Kidney tubule cell (primary cell): ENCODE measurements around the gene KMT2B.
"Not testable (repeated sequence)": the region's sequence is repeated elsewhere in the genome, so short reads cannot be mapped to it uniquely, and the experiment has no call there.

Experiments used
- DNase-seq: peaks from one replicate; pipeline ENCODE4 v3.0.0-alpha.2; 2018; ENCODE audit warnings: low spot score

Gene KMT2B

DNA sequence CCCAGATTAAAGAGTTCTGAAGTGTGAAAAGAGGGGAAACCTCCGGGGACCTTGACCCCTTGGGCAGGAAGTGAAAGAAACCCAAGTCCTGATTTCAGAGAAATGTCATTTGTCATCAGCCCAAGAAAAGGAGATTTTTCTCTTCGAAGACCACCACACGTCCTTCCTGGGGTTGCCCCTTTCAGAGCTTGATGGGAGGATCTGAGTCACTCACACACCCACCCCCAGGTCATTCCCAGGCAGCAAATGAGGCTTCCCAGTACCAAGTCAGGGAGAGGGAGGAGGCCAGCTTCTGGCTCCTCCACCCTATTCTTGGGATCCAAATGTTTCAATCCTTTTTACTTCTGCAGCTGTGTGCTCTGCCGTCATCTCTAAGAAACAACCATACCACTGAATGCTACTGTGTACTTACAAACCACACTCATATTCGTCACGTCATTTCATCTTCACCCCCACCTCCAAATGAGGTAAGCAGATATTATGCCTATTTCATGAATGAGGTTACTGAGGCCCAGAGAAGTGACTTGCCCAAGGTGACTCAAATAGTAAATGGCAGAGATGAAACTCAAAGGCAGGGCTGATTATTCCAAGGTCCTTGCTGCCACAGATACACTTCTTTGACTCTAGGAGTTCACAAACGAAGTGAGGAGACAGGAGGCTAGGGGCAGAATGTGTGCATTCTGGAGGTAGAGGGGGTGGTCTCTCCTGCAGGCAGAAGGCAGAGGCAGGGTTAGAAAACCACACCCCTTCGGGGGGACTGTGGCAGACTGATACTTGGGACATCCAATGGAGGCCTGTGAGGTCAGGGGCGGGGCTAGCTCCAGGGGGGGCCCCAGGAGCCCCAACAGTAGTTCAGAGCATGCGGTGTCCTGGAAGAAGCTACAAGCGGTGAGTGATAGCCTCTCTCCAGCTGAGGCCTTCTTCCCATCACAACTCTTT is 5.0 kb upstream of the KMT2B start:
- DNase-seq = no peak

DNA sequence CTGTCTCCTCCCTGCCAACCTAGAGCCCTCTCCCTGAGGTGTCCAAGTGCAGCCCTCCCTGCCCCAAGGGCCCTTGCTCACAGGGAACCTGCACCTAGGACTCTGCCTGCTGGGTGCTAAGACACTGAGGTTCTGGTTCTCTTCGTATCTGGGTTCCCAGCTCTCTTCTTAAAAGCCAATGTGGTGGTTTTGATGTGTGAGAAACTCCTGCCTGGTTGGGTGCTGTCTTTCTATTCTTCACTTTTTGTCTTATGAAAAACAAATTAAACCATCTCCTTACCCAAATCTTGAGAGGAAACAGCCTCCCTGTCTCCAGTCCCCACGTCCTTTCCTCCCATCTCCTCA is 4.3 kb upstream of the KMT2B start:
- DNase-seq = no peak

DNA sequence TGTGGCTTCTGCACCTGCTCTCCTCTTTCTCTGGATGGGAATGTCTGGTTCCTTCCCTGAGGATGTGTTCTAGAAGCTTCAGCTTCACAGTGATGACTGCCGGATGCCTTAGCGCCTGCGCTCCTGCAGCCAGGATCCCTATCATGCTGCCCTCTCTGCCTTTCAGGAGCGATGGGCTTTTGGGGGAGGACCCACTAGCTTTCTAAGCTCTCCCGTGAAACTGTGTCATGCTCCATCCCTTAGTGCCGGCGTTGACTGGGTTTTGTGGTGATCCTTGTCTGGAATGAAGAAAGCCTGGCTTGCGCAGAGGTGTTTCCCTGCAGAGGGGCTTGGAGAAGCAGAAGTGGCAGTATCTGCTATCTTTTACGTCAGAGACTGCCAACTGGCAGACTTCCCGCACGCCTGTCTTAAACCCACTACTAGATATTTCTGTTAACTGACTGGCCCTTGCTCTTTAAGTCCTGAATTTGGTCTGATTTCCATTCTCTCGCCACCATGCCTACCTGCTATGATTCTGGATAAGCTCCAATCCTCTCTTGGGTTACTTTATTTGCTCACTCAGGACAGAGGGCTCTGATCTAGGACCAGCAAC is 3.8 kb upstream of the KMT2B start:
- no peak for DNase-seq

DNA sequence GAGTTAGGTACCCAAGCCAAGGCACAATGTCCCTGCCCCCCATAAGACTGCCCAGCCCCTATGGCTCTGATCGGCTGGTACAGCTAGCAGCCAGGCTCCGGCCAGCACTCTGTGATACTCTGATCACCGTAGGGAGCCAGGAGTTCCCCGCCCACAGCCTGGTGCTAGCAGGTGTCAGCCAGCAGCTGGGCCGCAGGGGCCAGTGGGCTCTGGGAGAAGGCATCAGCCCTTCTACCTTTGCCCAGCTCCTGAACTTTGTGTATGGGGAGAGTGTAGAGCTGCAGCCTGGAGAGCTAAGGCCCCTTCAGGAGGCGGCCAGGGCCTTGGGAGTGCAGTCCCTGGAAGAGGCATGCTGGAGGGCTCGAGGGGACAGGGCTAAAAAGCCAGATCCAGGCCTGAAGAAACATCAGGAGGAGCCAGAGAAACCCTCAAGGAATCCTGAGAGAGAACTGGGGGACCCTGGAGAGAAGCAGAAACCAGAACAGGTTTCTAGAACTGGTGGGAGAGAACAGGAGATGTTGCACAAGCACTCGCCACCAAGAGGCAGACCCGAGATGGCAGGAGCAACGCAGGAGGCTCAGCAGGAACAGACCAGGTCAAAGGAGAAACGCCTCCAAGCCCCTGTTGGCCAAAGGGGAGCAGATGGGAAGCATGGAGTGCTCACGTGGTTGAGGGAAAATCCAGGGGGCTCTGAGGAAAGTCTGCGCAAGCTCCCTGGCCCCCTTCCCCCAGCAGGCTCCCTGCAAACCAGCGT is 3.0 kb upstream of the KMT2B start:
- DNase-seq = no peak

DNA sequence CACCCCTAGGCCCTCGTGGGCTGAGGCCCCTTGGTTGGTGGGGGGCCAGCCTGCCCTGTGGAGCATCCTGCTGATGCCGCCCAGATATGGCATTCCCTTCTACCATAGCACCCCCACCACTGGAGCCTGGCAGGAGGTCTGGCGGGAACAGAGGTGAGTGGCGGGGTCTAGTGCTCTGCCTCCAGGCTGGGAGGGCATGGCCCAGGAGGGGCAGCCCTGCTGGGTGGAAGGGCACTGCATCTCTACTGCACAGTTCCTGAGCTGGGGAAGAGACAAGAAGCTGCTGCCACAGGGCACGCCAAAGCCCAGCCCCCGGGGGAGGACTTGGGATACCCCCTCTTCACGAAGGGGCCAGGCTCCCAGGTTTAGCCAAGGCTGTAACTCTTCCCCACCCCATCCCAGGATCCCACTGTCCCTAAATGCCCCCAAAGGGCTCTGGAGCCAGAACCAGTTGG is 2.4 kb upstream of the KMT2B start:
- DNase-seq = no peak

DNA sequence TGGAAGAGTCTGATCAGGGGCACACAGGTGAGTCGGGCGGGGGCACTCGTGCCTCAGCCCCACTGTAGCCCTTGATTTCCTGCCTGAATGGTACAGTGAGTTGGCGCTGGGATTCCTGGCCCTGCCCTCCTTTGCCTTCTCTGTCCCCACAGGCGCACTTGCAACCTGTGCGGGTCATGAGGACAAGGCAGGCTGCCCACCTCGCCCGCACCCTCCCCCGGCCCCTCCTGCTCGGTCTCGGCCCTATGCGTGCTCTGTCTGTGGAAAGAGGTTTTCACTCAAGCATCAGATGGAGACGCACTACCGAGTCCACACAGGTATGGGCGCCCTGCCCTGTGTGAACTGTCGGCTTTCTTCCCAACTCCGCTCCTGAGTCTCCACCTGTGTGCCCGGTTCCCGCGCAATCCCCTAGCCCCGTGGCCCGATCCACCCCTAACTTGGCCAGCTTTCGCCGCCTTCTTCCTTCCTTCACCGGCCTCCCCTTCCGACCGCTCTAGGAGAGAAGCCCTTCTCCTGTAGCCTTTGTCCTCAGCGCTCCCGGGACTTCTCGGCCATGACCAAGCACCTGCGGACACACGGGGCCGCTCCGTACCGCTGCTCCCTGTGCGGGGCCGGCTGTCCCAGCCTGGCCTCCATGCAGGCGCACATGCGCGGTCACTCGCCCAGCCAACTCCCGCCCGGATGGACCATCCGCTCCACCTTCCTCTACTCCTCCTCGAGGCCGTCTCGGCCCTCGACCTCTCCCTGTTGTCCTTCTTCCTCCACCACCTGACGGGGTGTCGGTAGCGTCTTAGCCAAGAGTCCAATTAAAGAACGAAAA is 1.6 kb upstream of the KMT2B start:
- DNase-seq = peak; percentile 8

DNA sequence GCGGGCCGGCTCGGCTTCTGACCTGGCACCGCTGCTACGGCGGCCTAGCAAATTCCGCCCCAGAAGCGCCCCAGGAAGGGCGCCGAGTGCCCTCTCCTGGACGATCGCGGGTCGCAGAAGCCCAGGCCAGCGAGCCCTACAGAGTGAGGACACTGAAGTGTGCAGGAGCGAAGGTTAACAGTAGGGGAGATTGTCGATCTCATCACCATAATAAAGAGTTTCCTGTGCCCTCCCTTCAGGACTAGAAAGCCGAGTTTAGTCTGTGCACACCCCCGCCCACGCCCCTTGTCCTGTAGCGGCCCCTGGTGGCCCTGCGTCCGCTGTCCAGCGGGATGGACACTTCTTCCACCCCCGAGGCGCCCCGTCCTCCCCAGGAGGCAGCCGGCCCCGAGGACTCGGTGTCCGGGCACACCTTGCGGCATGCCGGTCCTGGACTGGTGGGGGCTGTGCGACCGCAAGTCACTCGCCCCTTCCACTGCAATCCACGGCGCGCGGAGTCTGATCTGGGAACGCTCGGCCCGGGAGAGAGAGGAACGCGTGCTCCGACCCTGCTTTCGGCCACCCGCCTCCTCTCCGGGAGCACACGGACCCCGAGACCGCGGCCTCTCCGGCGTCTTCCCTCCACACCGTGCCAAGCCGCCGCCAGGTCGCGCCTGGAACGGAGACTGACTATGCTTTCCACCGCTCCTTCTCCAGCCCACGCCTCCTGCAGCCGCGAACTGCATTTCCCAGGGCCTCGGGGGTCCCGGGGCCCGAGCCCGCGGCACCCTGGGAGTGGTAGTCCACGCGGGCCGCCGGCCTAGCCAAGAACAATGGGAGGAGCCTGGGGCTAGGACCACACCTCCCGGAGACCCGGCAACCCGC is 770 bp upstream of the KMT2B start:
- DNase-seq = peak; percentile 87

DNA sequence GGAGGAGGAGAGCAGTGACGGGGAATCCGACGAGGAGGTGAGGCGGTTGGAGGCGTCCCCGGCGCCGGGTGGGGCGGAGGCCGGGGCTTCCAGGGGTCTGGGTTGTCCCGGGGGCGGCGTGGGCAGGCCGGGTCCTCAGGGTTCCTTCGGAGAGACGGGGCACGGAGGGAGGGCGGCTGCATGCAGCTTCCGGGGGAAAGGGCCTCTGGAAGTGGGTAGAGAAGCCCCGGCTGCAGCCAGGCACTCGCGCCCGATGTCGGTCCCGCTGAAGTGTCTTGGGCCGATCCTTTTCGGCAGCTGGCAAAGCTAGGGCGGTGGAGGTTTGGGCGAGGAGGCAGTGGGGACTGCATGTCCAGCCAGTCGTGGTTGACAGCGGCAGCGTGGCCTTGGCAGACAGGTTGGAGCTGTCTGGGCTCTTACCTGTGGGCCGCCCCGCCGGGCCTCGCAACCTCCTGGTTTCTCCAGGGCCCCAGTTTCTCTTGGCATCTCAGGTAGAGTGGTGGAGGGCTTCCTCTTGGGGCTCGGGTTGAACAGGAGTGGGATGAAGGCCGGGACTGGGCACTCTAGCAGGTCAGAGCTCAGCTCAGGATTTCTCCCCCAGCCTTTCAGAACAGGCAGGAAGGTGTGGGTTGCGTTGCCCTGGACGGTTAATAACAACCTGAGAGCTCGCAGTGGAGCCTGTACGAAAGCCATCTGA is 690 bp downstream of the KMT2B start:
- DNase-seq = peak; percentile 35

DNA sequence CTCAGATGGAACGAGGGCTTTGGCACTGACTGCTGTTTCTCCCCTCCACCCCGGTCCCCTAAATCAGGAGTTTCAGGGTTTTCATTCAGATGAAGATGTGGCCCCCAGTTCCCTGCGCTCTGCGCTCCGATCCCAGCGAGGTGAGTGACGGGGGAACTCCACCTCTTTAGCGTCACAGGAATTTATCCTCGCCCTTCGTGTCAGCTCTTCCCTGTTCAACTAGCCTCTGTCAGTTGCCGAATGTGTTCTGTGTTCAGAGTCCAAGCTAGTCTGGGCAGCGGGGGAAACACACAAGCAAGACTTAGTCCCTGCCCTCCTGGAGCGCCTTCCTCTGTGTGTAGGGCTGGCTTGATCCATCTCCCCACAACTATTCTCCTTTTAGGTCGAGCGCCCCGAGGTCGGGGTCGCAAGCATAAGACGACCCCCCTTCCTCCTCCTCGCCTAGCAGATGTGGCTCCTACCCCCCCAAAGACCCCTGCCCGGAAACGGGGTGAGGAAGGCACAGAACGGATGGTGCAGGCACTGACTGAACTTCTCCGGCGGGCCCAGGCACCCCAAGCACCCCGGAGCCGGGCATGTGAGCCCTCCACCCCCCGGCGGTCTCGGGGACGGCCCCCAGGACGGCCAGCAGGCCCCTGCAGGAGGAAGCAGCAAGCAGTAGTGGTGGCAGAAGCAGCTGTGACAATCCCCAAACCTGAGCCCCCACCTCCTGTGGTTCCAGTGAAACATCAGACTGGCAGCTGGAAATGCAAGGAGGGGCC is 1.8 kb downstream of the KMT2B start:
- DNase-seq = no peak

DNA sequence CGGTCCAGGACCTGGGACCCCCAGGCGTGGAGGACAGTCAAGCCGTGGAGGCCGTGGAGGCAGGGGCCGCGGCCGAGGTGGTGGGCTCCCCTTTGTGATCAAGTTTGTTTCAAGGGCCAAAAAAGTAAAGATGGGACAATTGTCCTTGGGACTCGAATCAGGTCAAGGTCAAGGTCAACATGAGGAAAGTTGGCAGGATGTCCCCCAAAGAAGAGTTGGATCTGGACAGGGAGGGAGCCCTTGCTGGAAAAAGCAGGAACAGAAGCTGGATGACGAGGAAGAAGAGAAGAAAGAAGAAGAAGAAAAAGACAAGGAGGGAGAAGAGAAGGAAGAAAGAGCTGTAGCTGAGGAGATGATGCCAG is 2.3 kb downstream of the KMT2B start:
- no peak for DNase-seq

DNA sequence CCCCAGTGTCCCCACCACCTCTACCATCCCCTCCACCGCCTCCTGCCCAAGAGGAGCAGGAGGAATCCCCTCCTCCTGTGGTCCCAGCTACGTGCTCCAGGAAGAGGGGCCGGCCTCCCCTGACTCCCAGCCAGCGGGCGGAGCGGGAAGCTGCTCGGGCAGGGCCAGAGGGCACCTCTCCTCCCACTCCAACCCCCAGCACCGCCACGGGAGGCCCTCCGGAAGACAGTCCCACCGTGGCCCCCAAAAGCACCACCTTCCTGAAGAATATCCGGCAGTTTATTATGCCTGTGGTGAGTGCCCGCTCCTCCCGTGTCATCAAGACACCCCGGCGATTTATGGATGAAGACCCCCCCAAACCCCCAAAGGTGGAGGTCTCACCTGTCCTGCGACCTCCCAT is 2.8 kb downstream of the KMT2B start:
- DNase-seq = no peak

DNA sequence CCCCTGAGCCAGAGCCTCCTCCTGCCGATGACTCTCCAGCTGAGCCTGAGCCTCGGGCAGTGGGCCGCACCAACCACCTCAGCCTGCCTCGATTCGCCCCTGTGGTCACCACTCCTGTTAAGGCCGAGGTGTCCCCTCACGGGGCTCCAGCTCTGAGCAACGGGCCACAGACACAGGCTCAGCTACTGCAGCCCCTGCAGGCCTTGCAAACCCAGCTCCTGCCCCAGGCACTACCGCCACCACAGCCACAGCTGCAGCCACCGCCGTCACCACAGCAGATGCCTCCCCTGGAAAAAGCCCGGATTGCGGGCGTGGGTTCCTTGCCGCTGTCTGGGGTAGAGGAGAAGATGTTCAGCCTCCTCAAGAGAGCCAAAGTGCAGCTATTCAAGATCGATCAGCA is 3.6 kb downstream of the KMT2B start:
- no peak for DNase-seq

DNA sequence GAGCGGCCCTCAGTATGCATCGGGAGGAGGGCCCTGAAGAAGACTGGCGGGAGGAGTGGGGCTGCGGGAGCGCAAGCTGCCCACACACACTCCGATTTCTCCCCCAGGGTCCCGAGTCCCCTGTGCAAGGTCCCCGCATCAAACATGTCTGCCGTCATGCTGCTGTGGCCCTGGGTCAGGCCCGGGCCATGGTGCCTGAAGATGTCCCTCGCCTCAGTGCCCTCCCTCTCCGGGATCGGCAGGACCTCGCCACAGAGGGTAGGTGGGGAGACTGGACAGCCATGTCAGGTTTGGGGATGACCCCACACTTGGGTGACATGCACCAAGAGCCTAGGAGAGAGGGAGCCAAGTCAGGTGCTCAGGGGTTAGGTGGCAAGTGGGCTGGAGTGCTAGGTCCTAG is 4.7 kb downstream of the KMT2B start:
- DNase-seq = no peak

DNA sequence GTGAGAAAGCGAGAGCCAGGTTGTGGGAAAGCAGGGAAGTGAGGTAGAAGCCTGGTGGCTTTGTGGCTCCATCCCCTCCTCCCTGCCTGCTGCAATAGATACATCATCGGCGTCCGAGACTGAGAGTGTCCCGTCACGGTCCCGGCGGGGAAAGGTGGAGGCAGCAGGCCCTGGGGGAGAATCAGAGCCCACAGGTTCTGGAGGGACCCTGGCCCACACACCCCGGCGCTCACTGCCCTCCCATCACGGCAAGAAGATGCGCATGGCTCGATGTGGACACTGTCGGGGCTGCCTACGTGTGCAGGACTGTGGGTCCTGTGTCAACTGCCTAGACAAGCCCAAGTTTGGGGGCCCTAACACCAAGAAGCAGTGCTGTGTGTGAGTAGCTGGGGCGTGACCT is 5.1 kb downstream of the KMT2B start:
- no peak for DNase-seq

DNA sequence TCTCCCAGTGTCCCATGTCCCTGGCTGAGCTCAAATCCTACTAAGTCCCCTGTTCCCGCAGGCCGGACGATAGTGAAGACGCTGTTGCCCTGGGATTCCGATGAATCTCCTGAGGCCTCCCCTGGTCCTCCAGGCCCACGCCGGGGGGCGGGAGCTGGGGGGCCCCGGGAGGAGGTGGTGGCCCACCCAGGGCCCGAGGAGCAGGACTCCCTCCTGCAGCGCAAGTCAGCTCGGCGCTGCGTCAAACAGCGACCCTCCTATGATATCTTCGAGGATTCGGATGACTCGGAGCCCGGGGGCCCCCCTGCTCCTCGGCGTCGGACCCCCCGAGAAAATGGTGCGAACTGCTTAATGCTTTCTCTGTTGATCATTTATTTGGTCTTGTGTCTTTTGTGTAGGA is 5.9 kb downstream of the KMT2B start:
- no peak for DNase-seq

DNA sequence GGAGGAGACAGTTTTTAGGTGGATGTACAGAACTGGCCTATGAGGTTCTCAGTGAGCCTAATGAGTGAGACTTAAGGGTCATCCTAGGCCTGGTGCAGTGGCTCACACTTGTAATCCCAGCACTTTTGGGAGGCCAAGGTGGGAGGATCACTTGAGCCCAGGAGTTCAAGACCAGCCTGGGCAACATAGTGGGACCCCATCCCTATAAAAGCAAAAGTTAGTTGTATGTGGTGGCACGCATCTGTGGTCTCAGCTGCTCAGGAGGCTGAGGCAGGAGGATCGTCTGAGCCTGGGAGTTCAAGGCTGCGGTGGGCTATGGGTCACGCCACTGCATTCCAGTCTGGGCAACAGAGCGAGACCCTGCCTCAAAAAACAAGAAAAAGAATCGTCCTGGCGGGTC is 6.3 kb downstream of the KMT2B start:
- not testable (repeated sequence) for DNase-seq

DNA sequence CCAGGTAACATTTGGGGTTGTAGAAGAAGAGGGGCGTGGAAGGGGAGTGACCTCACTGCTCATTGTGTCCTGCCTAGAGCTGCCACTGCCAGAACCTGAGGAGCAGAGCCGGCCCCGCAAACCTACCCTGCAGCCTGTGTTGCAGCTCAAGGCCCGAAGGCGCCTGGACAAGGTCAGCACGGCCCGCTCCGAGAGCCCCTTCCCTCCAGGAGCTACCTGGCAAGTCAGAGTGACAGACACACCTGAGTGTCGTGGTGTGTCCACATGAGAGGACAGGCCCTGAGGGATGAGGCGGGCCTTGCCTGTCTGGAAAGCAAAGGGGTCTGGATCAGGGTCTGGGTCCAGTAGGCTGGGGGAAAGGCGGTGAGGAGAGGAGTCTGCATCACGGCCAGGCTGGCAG is 6.8 kb downstream of the KMT2B start:
- DNase-seq = no peak

DNA sequence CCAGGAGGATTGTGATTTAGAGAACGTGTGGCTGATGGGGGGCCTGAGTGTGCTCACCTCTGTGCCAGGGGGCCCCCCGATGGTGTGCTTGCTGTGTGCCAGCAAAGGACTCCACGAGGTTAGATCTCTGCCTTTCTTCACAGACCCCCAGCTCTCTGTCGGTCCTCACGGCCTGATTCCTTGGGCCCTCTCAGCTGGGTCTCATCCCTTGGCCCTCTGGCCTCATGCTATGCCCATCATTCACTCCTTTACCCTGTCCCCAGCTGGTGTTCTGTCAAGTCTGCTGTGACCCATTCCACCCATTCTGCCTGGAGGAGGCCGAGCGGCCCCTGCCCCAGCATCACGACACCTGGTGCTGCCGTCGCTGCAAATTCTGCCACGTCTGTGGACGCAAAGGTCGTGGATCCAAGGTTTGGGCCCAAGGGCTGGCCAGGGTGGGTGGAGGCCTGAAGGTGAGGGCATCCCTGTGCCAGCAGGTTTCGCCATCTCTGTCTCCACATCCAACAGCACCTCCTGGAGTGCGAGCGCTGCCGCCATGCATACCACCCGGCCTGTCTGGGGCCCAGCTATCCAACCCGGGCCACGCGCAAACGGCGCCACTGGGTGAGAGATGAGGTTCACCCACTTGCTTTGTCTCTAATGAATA is 7.5 kb downstream of the KMT2B start:
- DNase-seq = no peak
